ENCODE measurements around the gene ERBB2.
"Not testable (repeated sequence)": the region's sequence is repeated elsewhere in the genome, so short reads cannot be mapped to it uniquely, and the experiment has no call there.

ERBB2 gene

GRCh38 chr17:39730095-39730921 is 30.4 kb downstream of the ERBB2 start, which contains the start of gene MIEN1:
TSS of gene MIEN1 (minus strand) at chr17:39730532. CDS start at chr17:39730495, 37 bp downstream.
- peak; percentile 79 for DNase-seq

- DNase-seq = no peak
Observed at GRCh38 chr17:39732586-39732985, 32.7 kb downstream of the ERBB2 start.

GRCh38 chr17:39735882-39736281 is 36.0 kb downstream of the ERBB2 start:
- no peak for DNase-seq

- DNase-seq = no peak
Observed at GRCh38 chr17:39736319-39737165, 36.7 kb downstream of the ERBB2 start.

GRCh38 chr17:39737206-39737759 is 37.4 kb downstream of the ERBB2 start:
- no peak for DNase-seq

GRCh38 chr17:39737760-39738567 is 38.1 kb downstream of the ERBB2 start, which contains the start of gene GRB7:
TSS of gene GRB7 (plus strand) at chr17:39737938. CDS start at chr17:39742302, 4,364 bp downstream.
- DNase-seq = peak; percentile 92

- no peak for DNase-seq
Observed at GRCh38 chr17:39738568-39738901, 38.7 kb downstream of the ERBB2 start.

GRCh38 chr17:39738983-39739884 is 39.4 kb downstream of the ERBB2 start:
- DNase-seq = peak; percentile 36

GRCh38 chr17:39739885-39740356 is 40.1 kb downstream of the ERBB2 start:
- DNase-seq = no peak

GRCh38 chr17:39740357-39741111 is 40.7 kb downstream of the ERBB2 start:
- peak; percentile 28 for DNase-seq

GRCh38 chr17:39742126-39742855 is 42.4 kb downstream of the ERBB2 start:
- DNase-seq = no peak

GRCh38 chr17:39742856-39743436 is 43.1 kb downstream of the ERBB2 start:
- DNase-seq = no peak

GRCh38 chr17:39744075-39744835 is 44.4 kb downstream of the ERBB2 start:
- no peak for DNase-seq

GRCh38 chr17:39744836-39745215 is 45.0 kb downstream of the ERBB2 start:
- no peak for DNase-seq

GRCh38 chr17:39745335-39746144 is 45.7 kb downstream of the ERBB2 start:
- no peak for DNase-seq

- no peak for DNase-seq
Observed at GRCh38 chr17:39746145-39746461, 46.2 kb downstream of the ERBB2 start.

GRCh38 chr17:39747745-39748144 is 47.9 kb downstream of the ERBB2 start:
- no peak for DNase-seq

GRCh38 chr17:39748444-39749034 is 48.7 kb downstream of the ERBB2 start:
- not testable (repeated sequence) for DNase-seq

Data from COR-L47 (cell line).